GM19099 (cell line): ENCODE data around the gene INO80C.

ENCODE experiments used
- POLR2A ChIP-seq: IDR thresholded peaks from 3 replicates; pipeline ENCODE4 v1.6.1; 2011; ENCODE audit warnings: low read depth; ENCODE audit not compliant: insufficient read length; ENCODE audit errors: extremely low read depth

The INO80C gene, protein sequence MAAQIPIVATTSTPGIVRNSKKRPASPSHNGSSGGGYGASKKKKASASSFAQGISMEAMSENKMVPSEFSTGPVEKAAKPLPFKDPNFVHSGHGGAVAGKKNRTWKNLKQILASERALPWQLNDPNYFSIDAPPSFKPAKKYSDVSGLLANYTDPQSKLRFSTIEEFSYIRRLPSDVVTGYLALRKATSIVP

GRCh38 chr18:35497370-35498197 is at the start of gene INO80C:
Gene INO80C (minus strand): TSS chr18:35497960. CDS start chr18:35497874, 86 bp downstream.
- peak; percentile 99 for TF ChIP-seq POLR2A

DNA sequence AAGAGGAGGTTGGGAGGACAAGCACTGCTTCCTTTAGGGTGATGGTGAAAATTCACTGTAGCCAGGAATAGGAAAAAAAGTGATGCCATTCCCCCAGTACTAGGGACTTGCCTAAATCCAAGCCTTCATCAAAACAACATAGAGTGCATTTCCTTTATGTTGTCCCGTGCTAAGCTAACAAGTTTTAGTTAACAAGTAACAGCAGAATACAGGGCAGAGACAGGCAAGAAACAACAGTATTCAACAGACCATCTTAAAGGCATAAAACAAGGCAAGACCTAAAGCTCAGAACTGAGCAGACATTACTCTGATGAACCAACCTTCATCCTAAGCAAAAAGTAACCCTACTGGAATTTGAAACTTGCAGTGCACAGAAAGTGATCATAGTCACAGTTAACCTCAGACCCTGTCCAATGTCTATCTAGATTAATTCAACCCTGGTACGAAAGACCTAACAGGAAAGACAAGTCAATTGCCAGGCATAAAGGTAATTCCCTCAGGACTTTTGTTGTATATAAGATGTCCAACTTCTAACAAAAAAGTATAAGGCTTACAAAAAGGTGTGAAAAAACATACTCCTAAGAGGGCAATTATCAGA is 49.3 kb upstream of the INO80C start:
- no peak for TF ChIP-seq POLR2A

DNA sequence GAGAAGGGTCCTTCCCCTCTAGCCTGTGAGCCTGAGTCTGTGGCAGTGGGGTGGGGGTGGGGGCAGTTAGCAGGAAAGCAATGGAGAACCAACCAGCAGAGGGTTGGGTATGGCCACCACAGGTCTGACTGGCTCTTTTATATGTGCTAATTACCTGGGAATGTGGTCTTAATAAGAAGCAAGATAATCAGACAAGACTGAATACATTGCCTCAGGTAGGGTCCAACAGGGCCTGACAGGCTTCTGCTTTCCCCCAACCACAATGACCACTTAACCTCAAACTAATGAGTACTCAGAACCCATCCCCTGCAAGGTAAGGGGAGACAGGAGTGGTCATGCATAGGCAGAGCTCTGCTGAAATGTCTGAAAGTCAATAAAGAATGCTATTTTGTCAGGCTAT is 44.6 kb upstream of the INO80C start:
- TF ChIP-seq POLR2A = no peak

DNA sequence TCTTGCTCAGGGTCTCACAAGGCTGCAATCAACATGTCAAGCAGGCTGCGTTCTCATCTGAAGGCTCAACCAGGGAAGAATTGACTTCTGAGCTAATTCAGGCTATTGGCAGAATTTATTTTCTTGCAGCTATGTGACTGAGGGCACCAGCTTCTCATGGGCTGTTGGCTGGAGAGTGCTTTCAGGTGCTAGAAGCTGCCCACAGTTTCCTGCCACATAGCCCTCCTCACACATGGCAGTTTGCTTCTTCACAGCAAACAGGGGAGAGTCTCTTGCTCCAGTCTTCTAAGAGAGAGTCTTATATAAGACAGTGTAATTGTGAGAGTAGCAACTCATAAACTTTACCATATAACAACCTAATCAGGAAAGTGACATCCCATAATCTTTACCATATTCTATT is 37.5 kb upstream of the INO80C start:
- TF ChIP-seq POLR2A = no peak

GRCh38 chr18:35533916-35534405 is 36.2 kb upstream of the INO80C start:
- no peak for TF ChIP-seq POLR2A

GRCh38 chr18:35528749-35529274 is 31.1 kb upstream of the INO80C start:
- TF ChIP-seq POLR2A = no peak

DNA sequence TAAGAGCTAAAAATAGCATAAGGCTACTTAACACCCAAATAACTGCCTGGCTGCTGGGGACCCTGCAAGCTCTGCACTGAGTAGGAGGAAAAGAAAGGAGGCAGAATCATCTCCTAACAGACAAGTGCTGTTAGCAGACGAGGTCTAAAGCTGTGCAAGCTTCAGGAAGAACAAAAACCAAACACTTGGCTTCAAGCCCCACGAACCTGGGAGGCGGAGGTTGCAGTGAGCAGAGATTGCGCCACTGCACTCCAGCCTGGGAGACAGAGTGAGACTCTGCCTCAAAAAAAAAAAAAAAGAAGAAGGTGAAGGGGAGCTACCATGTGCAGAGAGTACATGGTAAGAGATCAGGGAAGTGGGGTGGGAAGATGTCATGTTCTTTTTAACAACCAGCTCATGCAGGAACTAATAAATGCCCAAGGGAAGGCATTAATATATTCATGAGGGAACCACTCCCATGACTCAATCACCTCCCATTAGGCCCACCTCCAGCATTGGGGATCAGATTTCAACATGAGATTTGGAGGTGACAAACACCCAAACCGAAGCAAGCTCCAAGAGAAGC is 28.8 kb upstream of the INO80C start:
- TF ChIP-seq POLR2A = no peak

DNA sequence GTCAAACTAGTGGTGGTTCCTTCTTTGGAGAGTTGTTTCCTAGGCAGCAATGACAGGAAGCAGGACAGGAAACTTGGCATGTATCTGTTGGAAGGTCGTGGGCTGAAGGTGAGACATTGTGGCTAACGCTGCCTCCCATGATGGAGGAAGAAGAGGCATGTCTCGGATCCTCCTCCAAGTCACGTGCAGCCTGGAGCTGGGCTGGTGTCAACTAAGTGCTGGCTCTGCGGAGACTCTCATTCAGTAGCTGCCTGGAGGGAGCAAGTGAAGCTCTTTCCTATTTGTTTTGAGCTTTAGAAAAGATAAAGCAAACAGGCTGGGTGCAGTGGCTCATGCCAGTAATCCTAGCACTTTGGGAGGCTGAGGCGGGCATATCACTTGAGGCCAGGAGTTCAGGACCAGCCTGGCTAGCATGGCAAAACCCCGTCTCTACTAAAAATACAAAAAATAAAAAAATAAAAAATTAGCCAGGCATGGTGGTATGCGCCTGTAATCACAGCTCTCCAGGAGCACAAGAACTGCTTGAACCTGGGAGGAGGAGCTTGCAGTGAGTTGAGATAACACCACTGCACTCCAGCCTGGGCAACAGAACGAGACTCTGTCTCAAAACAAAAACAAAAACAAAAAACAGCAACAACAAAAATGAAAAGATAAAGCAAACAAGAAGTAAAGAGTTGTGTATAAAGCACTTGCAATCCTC is 28.2 kb upstream of the INO80C start:
- TF ChIP-seq POLR2A = no peak

- no peak for TF ChIP-seq POLR2A
Observed at GRCh38 chr18:35524226-35524625, 26.5 kb upstream of the INO80C start.

DNA sequence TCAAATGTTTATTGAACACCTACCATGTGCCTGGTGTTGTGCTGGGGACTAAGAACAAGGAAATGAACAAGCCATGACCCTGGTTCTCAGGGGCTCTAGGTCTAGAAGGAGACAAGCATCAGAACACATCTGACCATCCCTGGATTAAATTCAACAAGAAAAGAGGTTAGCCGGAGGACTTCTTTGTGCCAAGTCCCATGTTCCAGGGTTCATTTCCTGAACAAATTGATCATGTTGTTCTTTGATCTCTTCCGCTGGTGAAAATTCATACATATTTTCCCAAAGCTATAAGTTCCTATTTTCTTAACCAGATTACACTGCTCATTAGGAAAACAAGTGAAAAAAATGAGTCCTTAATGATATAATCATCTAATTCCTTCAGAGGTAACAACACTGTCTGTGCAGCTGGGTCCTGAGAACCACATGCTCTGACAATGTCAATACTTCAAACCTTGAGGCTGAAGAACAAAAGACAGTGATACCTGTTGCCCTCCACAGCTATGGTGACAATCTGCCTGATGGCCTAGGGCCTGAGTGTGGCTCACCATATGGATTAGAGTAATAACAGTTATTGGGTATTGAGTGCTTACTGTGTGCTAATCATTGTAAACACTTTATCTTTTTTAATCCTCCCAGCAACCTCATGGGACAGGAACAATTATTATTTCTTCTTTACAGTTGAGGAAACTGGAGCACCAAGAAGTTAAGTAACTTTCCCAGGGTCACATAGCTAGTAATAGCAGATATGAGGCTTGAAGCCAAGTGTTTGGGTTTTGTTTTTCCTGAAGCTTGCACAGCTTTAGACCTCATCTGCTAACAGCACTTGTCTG is 24.6 kb upstream of the INO80C start:
- no peak for TF ChIP-seq POLR2A

DNA sequence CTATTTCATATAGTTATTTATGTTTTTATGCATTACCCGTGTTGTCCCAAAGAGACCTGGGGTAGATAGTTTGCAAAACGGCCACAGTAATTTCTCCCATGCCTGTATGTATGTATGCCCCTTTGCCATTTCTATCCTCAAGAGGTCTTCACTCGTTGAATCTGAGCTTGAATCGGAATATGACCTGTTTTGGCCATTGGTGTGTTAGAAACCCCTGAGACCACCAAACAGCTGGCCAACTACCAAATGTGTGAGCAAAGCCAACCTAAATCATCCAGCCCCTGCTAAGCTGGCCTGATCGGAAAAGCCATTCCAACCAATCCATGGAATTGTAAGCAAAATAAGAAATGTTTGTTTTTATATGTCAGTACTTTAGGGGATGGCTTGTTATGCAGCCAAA is 23.4 kb upstream of the INO80C start:
- no peak for TF ChIP-seq POLR2A

- TF ChIP-seq POLR2A = no peak
Observed at GRCh38 chr18:35519148-35519899, 21.6 kb upstream of the INO80C start.

- no peak for TF ChIP-seq POLR2A
Observed at GRCh38 chr18:35517715-35518114, 20.0 kb upstream of the INO80C start.
